ENCODE results near the gene FN3KRP.

FN3KRP gene

DNA sequence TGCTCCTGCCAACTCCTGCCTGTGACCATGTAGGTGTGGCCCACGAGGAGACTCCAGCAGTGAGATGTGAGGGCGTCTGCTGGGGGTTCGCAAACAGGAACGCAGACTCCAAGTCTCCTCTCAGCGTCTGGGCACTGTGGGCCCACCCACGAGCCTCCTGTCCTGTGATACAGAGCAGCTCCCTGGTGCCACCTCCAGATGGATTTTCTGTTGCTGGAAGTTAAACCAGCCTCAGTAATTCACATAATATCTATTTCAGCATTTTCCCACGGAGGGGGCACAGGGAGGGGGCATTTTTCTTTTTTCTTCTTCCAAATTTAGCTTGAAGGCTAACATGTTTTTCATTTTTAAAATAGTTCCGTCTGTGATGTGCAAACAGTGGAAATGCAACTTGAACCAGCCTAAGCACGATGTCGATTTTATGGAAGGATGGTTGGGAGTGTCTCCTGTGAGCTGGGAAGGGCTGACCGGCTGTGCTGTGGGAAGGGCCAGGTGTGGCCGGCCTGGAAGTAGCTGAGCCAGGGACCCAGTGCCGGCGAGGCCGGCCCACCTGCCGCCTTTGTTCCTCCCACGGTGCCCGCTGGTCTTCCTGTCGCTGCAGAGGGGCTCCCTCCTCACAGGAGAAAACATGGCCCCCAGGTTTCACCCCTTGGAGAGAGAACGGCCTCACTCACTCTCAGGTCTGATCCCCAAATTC is 14.1 kb upstream of the FN3KRP start:
- peaks cover 12 to 15% of the 10 kb centered on the region in 2 experiments for H3K4me1 ChIP-seq (ENCODE audit: control insufficient read depth in 1 of 2, insufficient read depth in 1 of 2, low read depth in 1 of 2, low read length in 1 of 2)
- TF ChIP-seq, protein P1, sequence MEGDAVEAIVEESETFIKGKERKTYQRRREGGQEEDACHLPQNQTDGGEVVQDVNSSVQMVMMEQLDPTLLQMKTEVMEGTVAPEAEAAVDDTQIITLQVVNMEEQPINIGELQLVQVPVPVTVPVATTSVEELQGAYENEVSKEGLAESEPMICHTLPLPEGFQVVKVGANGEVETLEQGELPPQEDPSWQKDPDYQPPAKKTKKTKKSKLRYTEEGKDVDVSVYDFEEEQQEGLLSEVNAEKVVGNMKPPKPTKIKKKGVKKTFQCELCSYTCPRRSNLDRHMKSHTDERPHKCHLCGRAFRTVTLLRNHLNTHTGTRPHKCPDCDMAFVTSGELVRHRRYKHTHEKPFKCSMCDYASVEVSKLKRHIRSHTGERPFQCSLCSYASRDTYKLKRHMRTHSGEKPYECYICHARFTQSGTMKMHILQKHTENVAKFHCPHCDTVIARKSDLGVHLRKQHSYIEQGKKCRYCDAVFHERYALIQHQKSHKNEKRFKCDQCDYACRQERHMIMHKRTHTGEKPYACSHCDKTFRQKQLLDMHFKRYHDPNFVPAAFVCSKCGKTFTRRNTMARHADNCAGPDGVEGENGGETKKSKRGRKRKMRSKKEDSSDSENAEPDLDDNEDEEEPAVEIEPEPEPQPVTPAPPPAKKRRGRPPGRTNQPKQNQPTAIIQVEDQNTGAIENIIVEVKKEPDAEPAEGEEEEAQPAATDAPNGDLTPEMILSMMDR (IDR thresholded peaks at IDR 0.05): no peak
- H3K27ac ChIP-seq: no peak overlapping the region
- no peaks in the 10 kb centered on the region for H3K9me3 ChIP-seq
- no peak overlapping the region for H3K4me3 ChIP-seq (ENCODE audit: low read depth in 1 of 2, low read length in 1 of 2)
- peaks cover 37% of the 10 kb centered on the region for H3K27me3 ChIP-seq
- no peaks in the 10 kb centered on the region for H3K36me3 ChIP-seq

GRCh38 chr17:82703036-82703745 is 13.3 kb upstream of the FN3KRP start:
- no peak overlapping the region for H3K27ac ChIP-seq
- TF ChIP-seq, protein P1 (IDR thresholded peaks at IDR 0.05): no peak

DNA sequence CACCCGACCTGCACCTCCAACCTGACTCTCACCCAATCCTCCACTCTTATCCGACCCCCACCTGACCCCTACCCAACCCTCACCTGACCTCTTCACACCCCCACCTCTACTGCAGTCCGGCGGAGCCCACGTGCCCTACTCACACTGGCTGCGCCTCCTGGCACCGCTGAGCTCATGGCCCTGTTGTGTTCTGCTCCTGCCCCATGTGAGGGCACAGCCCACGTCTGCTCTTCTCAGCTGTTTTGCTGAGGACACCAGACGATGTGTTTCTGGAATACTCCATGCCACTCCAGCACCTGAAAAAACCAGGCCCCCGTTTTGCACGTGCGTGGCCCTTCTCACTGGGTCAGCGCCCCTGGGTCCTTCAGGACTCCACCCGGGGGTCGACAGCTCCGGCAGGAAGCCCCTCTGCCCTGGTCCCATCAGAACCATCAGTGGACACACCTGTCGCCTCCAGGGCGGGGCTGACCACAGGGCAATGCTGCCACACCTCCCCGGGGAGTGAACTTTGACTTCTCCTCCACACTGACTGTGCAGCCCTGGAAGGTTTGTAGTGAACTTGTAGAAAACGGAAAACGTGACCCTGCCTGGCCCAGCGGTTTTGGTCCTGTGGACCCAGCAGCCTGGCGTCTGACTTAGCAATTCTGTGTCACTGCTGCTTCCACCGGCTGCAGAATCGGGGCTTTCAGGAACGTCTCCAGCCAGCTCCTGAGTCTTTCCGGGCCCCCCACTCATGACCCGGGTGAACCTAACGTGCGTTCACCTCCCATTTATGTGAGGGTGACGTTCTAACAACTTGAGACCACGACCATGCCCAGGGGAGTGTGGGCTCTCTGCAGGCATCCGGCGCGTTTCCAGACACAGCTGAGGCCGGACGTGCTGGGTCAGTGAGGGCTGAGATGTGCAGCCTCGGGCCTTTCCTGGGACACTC is 12.3 kb upstream of the FN3KRP start:
- Histone ChIP-seq H3K36me3 (no peaks in the 10 kb centered on the region), H3K27ac (no peak overlapping the region), H3K4me3 (ENCODE audit: low read depth in 1 of 2, low read length in 1 of 2) (no peak overlapping the region), H3K9me3 (no peaks in the 10 kb centered on the region), H3K4me1 (ENCODE audit: control insufficient read depth in 1 of 2, insufficient read depth in 1 of 2, low read depth in 1 of 2, low read length in 1 of 2) (peaks cover under 1 to 1% of the 10 kb centered on the region in 2 experiments), H3K27me3 (peaks cover 19% of the 10 kb centered on the region)
- TF ChIP-seq, protein P1 (IDR thresholded peaks at IDR 0.05): no peak

More at GRCh38 chr17:82703036-82703745, 13.3 kb upstream of the FN3KRP start:
- Histone ChIP-seq H3K27me3 (peaks cover 29% of the 10 kb centered on the region), H3K4me1 (ENCODE audit: control insufficient read depth in 1 of 2, insufficient read depth in 1 of 2, low read depth in 1 of 2, low read length in 1 of 2) (peaks cover 5 to 7% of the 10 kb centered on the region in 2 experiments), H3K9me3 (no peaks in the 10 kb centered on the region), H3K36me3 (no peaks in the 10 kb centered on the region), H3K4me3 (ENCODE audit: low read depth in 1 of 2, low read length in 1 of 2) (no peak overlapping the region)

DNA sequence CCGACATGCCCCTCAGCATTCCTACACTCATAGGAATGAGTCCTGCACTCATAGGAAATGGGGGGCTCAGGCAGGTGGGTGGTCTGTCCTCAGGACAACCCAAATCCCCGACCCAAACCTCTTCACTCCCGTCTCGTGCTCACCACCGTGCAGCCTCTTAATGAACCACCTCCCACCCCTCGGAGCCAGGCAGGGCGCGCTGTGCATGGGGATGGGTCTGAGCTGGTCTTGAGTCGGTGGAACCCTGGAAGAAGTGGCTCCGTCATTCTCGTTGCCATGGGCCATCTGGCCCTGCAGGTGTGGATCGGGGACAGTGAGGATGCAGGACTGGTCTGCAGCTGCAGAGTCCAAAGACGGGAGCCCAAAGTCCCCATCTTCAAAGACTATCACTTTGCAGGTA is 11.6 kb upstream of the FN3KRP start:
- H3K4me3 ChIP-seq (ENCODE audit: low read depth in 1 of 2, low read length in 1 of 2): no peak overlapping the region
- no peaks in the 10 kb centered on the region for H3K9me3 ChIP-seq
- H3K27ac ChIP-seq: no peak overlapping the region
- peaks cover 17% of the 10 kb centered on the region for H3K27me3 ChIP-seq
- no peaks in the 10 kb centered on the region for H3K4me1 ChIP-seq (ENCODE audit: control insufficient read depth in 1 of 2, insufficient read depth in 1 of 2, low read depth in 1 of 2, low read length in 1 of 2)
- no peaks in the 10 kb centered on the region for H3K36me3 ChIP-seq
- TF ChIP-seq, protein P1 (IDR thresholded peaks at IDR 0.05): no peak

DNA sequence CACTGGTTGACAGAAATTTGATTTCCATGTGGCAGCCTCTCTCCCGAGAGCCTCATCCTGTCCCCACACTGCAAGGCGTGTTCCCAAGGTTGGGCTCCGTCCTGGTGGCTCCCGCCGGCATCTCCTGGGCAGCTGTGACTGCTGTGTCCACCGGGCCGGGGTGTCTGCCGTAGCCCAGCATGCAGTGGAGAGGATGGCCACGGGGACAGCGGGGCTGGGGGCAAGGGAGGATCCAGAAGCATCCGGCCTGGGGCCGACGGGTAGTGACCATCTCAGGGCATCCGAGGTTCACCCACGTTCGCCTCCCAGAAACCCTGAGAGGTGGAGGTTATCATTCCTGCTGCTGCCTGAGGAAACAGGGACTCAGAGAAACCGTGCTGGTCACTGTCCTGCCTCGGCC is 10.8 kb upstream of the FN3KRP start:
- TF ChIP-seq, protein P1 (IDR thresholded peaks at IDR 0.05): no peak
- Histone ChIP-seq H3K4me1 (ENCODE audit: control insufficient read depth in 1 of 2, insufficient read depth in 1 of 2, low read depth in 1 of 2, low read length in 1 of 2) (no peaks in the 10 kb centered on the region), H3K9me3 (no peaks in the 10 kb centered on the region), H3K4me3 (ENCODE audit: low read depth in 1 of 2, low read length in 1 of 2) (no peak overlapping the region), H3K27me3 (peaks cover 13% of the 10 kb centered on the region), H3K36me3 (no peaks in the 10 kb centered on the region), H3K27ac (no peak overlapping the region)

Measured in neutrophil (primary cell).